GM19324 (cell line): ENCODE results near the gene RAB20.
"Not testable (repeated sequence)": the region's sequence is repeated elsewhere in the genome, so short reads cannot be mapped to it uniquely, and the experiment has no call there.

Experiments
- ATAC-seq: cut with Tn5 transposase; IDR thresholded peaks from one replicate; pipeline ENCODE4 v1.9.1; 2021; ENCODE audit warnings: mild to moderate bottlenecking, moderate library complexity; ENCODE audit not compliant: unreplicated experiment, low FRiP score

RAB20 gene

DNA sequence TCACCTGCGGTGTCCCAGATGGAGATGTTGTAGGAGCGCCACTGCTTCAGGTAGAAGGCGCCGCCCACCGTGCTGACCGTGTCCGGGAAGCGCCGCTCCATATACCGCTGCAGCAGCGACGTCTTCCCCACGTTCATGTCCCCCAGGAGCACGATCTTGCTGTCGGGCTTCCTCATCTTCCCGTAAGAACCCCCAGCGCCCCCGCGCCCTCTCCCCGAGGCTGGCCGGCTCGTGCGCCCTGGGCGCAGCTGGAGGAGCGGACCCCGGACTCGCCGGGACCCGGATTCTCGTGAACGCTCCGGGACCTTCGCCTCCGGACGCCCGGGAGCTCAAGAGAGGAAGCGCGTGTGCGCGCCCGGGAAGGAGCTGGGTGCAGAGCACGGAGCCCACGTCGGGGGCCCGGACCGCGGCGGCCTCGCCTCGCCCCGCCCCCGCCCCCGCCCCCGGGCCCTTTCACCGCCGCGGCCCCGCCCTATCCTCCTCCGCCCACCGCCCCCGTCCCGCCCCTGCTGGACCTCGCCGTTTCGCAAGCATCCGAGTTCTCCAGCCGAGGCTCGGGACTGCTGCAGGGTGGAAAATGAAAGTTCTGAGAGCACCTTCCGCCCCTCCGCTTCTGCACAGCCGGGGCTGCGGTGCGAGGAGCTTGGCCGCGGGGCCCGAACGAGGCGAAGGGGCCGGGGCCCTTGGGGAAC is at the start of gene RAB20:
TSS of gene RAB20 (minus strand) at position 379 of the 692 bp plus-strand sequence. CDS start at position 176, 203 bp downstream.
- peak; percentile 74 for ATAC-seq

DNA sequence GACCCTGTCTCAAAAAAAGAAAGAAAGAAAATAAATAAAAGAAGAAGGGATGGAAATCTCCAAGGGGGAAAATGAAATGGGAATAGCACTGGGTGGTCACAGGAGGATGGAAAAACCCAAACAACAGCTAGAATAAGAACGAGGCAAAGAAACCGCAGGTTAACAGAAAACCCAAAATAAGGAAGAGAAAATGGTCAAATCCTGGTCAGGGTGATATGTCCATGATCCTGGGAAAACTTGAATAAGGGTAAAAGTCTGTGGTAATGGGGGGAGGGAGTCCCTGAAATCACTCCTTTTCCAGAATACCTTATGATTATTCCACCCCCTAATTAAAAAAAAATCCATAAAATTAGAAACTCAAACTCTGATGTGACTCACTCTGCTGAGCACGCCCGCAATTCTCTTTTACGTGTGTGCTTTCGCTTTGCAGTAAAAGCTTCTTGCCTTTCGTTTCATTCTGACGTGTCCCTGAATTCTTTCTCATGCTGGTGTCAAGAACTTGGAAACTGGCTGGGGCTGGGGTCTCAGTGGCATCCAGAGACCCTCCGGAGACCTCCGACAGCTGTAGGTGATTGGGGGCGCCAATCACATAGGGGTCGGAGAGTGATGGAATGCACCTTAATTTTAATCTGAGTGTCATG is 49.6 kb upstream of the RAB20 start:
- no peak for ATAC-seq

- no peak for ATAC-seq
These were observed 46.2 kb upstream of the RAB20 start for GRCh38 chr13:110607675-110608224.

DNA sequence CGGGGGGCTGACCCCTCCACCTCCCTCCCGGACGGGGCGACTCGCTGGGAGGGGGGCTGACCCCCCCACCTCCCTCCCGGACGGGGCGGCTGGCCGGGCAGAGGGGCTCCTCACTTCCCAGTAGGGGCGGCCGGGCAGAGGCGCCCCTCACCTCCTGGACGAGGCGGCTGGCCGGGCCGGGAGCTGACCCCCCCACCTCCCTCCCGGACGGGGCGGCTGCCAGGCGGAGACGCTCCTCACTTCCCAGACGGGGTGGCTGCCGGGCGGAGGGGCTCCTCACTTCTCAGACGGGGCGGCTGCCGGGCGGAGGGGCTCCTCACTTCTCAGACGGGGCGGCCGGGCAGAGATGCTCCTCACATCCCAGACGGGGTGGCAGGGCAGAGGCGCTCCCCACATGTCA is 44.8 kb upstream of the RAB20 start:
- ATAC-seq = not testable (repeated sequence)

DNA sequence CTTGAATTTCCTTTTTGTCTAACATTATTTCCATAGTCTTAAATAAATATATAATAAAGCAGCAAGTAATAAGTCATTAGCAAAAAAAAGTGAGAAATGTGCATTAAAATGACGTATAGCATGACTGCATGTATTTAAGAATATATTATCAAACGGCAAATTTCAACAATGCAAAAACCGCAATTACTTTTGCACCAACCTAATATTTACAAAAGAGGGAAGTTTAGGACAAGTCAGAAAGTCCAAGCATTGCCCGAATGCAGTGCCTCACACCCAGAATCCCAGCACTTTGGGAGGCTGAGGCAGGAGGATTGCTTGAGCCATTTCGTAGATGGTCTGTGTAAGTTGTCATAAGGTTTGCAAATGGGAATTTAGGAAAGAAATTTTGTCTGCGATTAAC is 43.6 kb upstream of the RAB20 start:
- ATAC-seq = no peak

GRCh38 chr13:110600980-110601379 is 39.5 kb upstream of the RAB20 start:
- ATAC-seq = no peak

DNA sequence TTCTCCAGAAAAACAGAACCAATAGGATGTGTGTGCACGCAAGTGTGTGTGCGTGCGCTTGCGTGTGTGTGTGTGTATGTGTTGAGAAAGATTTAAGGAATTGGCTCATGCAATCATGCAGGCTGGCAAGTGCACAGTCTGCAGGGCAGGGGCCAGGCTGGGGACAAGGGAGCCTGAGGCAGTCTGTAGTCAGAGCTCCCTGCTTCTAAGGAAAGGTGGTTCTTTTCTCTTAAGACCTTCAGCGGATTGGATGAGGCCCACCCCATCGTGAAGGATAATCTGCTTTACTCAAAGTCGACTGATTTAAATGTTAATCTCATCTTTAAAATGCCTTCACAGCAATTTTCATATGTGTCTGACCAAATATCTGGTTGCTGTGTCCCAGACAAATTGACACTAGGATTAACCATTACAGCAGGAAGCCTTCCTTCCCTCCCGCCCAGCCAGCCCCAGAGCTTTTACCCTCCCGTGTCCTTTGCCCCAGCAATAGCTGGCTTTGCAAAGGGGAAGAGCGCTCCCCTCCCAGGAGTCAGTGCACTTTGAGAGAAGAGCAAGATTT is 38.8 kb upstream of the RAB20 start:
- no peak for ATAC-seq

DNA sequence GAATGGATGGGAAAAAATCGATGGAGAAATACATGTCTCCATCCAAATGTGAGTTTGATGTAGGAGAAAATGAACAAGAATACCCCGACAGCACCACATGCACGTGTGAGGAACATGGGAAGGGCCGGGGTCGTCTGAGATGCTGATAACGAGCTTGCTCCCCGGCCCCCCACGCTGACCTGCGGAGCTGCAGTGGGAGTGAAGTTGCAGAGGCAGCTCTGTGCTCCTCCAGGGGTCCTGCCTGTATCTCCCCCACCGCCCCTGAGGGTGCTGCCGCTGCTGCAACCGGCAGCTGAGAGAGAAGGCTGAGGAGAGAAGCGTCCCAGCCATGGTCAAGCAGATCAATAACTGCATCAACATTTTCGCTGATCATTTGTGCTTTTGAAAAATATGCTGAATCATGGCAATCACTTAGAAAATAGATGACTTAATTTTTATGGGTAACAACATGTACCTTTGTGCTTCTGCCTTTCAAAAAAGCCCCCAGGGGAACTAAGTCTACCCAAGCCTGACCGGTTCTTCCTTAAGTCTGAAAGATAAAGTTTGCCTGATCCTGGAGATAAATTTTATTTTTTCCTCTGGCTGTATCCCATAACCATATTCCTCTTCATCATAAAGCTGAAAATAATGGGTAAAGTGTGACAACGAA is 35.6 kb upstream of the RAB20 start:
- no peak for ATAC-seq

- ATAC-seq = peak; percentile 51
These were observed 32.1 kb upstream of the RAB20 start for GRCh38 chr13:110593430-110594130.

DNA sequence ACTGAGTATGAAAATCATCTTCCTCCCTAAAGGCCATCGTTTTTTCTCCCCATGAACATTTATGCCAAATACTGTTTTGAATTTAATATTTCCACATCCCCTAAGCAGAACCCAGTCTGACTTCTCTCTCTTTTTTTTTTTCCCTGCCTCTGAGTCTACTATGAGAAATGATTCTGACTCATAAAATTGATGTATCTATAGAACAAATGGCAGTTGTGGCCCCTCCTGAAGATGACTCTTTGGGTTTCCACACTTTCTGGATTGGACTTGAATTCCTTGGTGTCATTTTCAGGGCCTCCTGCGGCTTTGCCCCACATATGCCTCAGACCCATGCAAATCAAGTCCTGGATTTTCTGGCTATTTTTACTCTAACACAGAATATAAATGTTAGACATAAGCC is 31.1 kb upstream of the RAB20 start:
- no peak for ATAC-seq

GRCh38 chr13:110590577-110590976 is 29.1 kb upstream of the RAB20 start:
- ATAC-seq = no peak

- no peak for ATAC-seq
These were observed 28.4 kb upstream of the RAB20 start for GRCh38 chr13:110589793-110590390.

GRCh38 chr13:110583178-110583865 is 21.8 kb upstream of the RAB20 start:
- no peak for ATAC-seq

- no peak for ATAC-seq
These were observed 21.0 kb upstream of the RAB20 start for GRCh38 chr13:110582421-110582954.

- no peak for ATAC-seq
These were observed 20.1 kb upstream of the RAB20 start for GRCh38 chr13:110581506-110582185.

- ATAC-seq = no peak
These were observed 19.3 kb upstream of the RAB20 start for GRCh38 chr13:110580800-110581199.

- ATAC-seq = no peak
These were observed 16.8 kb upstream of the RAB20 start for GRCh38 chr13:110578363-110578762.

DNA sequence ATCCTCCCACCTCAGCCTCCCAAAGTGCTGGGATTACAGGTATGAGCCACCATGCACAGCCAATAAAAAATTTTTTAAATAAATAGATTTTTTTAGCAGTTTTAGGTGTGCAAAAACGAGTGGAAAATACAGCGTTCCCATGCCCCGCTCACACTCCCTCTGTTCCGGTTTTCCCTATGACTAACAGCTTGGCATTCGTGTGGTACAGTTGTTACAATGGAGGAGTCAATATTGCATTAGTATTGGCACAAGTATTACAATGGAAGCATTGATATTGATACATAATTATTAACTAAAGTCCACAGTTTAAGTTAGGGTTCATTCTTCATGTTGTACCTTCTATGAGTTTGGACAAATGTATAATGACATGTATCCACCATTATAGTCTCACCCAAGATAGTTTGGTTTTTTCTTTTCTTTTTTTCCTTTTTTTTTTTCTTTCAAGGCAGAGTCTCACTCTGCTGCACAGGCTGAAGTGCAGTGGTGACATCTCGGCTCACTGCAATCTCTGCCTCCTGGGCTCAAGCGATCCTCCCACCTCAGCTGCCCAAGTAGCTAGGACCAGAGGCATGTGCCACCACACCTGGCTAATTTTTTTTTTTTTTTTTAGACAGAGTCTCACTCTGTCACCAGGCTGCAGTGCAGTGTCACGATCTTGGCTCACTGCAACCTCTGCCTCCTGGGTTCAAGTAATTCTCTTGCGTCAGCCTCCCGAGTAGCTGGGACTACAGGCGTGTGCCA is 15.4 kb upstream of the RAB20 start:
- no peak for ATAC-seq
